Endothelial cell (in vitro differentiated cells): ENCODE data around the gene PLP2. TPM values are rescaled to one million over a fixed set of nuclear protein-coding genes. Genes with fewer than 3 reads are reported as not detected.

Experiments
- DNase-seq: peaks from one replicate; pipeline ENCODE4 v3.0.0; 2021; ENCODE audit warnings: low spot score
- H3K27ac Mint-ChIP-seq: one replicate; pipeline ENCODE4 v1.8.0; 2021; ENCODE audit warnings: mixed read lengths, inconsistent platforms; ENCODE audit not compliant: unreplicated experiment
- H3K27me3 Mint-ChIP-seq: one replicate; pipeline ENCODE4 v1.8.0; 2021; ENCODE audit warnings: mild to moderate bottlenecking, moderate library complexity, mixed read lengths, inconsistent platforms; ENCODE audit not compliant: unreplicated experiment
- H3K36me3 Mint-ChIP-seq: one replicate; pipeline ENCODE4 v1.8.0; 2021; ENCODE audit warnings: mild to moderate bottlenecking, low read depth, mixed read lengths, inconsistent platforms; ENCODE audit not compliant: unreplicated experiment
- H3K4me1 Mint-ChIP-seq: one replicate; pipeline ENCODE4 v1.8.0; 2021; ENCODE audit warnings: mild to moderate bottlenecking, mixed read lengths, inconsistent platforms; ENCODE audit not compliant: unreplicated experiment
- H3K4me3 Mint-ChIP-seq: one replicate; pipeline ENCODE4 v1.8.0; 2021; ENCODE audit warnings: mild to moderate bottlenecking, mixed read lengths, inconsistent platforms; ENCODE audit not compliant: unreplicated experiment
- H3K9me3 Mint-ChIP-seq: one replicate; pipeline ENCODE4 v1.8.0; 2021; ENCODE audit warnings: mixed read lengths, inconsistent platforms; ENCODE audit not compliant: unreplicated experiment
- total RNA-seq: library from RNA; stranded (reverse); fragmentation: NEBNext Ultra II Directional; extraction: Animal tissue kit (Norgen Biotek cat#: 25700); gene quantifications from one replicate; pipeline ENCODE4 v1.2.1, GENCODE V29; 2021; ENCODE audit not compliant: unreplicated experiment
- TF ChIP-seq, protein P1 (sequence below): fragments of 200-600 bp; sonication (generic); IDR thresholded peaks from one replicate; pipeline ENCODE4 v1.5.0; 2021; ENCODE audit warnings: antibody characterized with exemption; ENCODE audit not compliant: unreplicated experiment

Gene PLP2
- total RNA-seq, 1 donor from 2014 or later, result 1.9 TPM

DNA sequence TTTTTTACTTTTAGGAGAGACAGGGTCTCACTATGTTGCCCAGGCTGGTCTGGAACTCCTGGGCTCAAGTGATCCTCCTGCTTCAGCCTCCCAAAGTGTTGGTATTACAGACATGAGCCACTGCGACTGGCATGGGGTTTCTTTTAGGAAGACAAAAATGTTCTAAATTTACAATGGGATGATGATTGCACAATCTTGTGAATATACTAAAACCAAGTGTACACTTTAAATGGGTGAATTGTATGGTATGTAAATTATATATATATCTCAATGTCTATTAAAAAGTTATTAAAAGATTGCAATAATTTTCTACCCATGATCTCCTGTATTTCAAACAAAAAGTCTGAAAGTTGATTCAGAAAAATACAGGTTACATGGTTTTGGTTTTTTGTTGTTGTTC, 18.2 kb upstream of the PLP2 start:
- TF ChIP-seq, protein P1, sequence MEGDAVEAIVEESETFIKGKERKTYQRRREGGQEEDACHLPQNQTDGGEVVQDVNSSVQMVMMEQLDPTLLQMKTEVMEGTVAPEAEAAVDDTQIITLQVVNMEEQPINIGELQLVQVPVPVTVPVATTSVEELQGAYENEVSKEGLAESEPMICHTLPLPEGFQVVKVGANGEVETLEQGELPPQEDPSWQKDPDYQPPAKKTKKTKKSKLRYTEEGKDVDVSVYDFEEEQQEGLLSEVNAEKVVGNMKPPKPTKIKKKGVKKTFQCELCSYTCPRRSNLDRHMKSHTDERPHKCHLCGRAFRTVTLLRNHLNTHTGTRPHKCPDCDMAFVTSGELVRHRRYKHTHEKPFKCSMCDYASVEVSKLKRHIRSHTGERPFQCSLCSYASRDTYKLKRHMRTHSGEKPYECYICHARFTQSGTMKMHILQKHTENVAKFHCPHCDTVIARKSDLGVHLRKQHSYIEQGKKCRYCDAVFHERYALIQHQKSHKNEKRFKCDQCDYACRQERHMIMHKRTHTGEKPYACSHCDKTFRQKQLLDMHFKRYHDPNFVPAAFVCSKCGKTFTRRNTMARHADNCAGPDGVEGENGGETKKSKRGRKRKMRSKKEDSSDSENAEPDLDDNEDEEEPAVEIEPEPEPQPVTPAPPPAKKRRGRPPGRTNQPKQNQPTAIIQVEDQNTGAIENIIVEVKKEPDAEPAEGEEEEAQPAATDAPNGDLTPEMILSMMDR, result no peak
- Mint-ChIP-seq H3K27me3 (peaks cover 4% of the 10 kb centered on the region), H3K4me1 (peaks cover 7% of the 10 kb centered on the region), H3K36me3 (no peaks in the 10 kb centered on the region), H3K4me3 (no peak overlapping the region), H3K27ac (no peak overlapping the region), H3K9me3 (no peaks in the 10 kb centered on the region)
- DNase-seq, result no peak

DNA sequence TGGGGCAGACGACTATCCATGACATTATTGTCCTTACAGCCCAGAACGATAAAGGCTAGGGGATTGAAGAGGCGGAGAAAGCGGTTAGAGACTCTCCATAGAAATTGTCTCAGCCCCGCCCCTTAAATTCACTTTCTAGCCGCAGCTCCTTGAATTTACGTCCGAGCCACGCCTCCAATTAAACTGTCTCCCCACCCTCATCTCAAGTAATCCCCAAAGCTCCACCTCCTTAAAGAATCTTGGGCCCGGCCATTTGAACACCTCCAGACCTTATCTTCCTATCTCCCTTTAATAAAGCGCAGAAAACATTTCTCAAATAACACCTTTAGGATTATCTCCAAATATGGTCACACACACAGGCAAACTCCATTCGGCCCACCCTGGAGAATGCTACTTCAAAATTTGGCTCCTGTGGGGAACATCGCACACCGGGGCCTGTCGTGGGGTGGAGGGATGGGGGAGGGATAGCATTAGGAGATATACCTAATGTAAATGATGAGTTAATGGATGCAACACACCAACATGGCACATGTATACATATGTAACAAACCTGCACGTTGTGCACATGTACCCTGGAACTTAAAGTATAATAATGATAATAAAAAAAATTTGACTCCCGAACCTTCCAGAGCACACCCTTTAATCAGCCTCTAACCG, 16.3 kb upstream of the PLP2 start:
- peaks cover 7% of the 10 kb centered on the region for H3K4me1 Mint-ChIP-seq
- TF ChIP-seq, protein P1, result no peak
- H3K36me3 Mint-ChIP-seq, result no peaks in the 10 kb centered on the region
- DNase-seq, result no peak
- H3K9me3 Mint-ChIP-seq, result no peaks in the 10 kb centered on the region
- H3K27ac Mint-ChIP-seq, result peak overlapping the region; percentile 93
- H3K27me3 Mint-ChIP-seq, result peaks cover 5% of the 10 kb centered on the region
- H3K4me3 Mint-ChIP-seq, result peak overlapping the region; percentile 90

GRCh38 chrX:49155900-49156837, 15.5 kb upstream of the PLP2 start:
- Mint-ChIP-seq H3K36me3 (no peaks in the 10 kb centered on the region), H3K27ac (peak overlapping the region; percentile 93), H3K4me3 (peak overlapping the region; percentile 90), H3K27me3 (peaks cover 4% of the 10 kb centered on the region), H3K9me3 (no peaks in the 10 kb centered on the region), H3K4me1 (peaks cover 7% of the 10 kb centered on the region)
- TF ChIP-seq, protein P1, result peak; percentile 52
- DNase-seq, result peak; percentile 75

GRCh38 chrX:49157194-49157593, 14.5 kb upstream of the PLP2 start:
- TF ChIP-seq, protein P1, result no peak
- peaks cover 7% of the 10 kb centered on the region for H3K27me3 Mint-ChIP-seq
- DNase-seq, result no peak
- no peaks in the 10 kb centered on the region for H3K36me3 Mint-ChIP-seq
- H3K9me3 Mint-ChIP-seq, result no peaks in the 10 kb centered on the region
- H3K27ac Mint-ChIP-seq, result no peak overlapping the region
- no peak overlapping the region for H3K4me3 Mint-ChIP-seq
- H3K4me1 Mint-ChIP-seq, result peaks cover 7% of the 10 kb centered on the region

- H3K27me3 Mint-ChIP-seq, result peaks cover 12% of the 10 kb centered on the region
- no peaks in the 10 kb centered on the region for H3K36me3 Mint-ChIP-seq
- H3K27ac Mint-ChIP-seq, result no peak overlapping the region
- TF ChIP-seq, protein P1, result no peak
- DNase-seq, result no peak
- no peak overlapping the region for H3K4me3 Mint-ChIP-seq
- H3K9me3 Mint-ChIP-seq, result no peaks in the 10 kb centered on the region
- H3K4me1 Mint-ChIP-seq, result peaks cover 6% of the 10 kb centered on the region
Measured at GRCh38 chrX:49160908-49161307, 10.8 kb upstream of the PLP2 start.
